Measurements from ENCODE around the gene NFAM1.

NFAM1 gene

GRCh38 chr22:42414565-42415303 lies 17.5 kb downstream of the NFAM1 start:
- DNase-seq (ENCODE audit: low read depth in 2 of 2) = no peak

GRCh38 chr22:42414021-42414420 lies 18.2 kb downstream of the NFAM1 start:
- no peak for DNase-seq (ENCODE audit: low read depth in 2 of 2)

DNA sequence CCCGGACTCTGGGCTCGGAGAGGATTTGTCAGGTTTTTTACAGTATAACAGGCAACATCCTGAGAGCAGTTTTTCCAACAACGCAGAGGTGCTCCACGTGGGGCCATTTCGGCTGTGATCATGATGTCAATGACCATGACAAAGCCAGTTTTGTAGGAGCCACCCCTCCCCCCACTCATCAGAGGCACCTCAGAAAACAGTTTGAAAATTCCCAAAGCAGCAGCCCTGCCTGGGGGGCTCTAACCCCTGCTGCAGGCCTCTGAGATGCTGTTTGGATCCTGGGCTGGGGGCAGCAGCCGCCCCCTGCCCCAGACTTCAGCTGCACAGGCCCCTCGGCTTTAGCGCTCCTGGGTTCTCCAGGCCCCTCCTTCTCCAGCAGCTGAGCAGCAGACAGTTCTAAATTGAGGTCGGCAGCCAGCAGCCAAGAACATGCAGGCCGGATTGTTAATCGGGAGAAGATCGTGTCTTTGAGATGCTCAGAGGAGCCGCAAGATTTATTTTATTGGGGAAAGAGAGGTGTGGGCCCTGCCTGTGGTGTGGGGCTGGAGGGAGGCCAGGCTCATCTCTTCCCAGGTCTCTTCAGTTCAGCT lies 19.4 kb downstream of the NFAM1 start:
- DNase-seq (ENCODE audit: low read depth in 2 of 2) = no peak

DNA sequence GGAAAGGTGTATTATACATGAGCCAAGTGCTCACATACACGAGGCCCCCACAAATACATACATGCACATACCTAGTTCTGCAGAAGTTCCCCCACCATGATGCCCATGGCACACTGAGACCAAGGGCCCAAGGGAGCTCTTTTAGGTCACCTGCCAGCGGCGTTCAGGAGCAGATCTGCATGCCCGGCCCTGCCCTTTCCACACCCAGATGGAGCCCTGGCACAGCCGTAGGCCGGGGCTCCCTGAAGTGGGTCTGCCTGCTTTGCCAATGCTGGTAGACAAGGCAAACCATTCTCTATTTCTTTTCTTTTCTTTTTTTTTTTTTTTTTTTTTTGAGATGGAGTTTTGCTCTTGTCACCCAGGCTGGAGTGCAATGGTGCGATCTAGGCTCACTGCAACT lies 21.5 kb downstream of the NFAM1 start:
- no peak for DNase-seq (ENCODE audit: low read depth in 2 of 2)

DNA sequence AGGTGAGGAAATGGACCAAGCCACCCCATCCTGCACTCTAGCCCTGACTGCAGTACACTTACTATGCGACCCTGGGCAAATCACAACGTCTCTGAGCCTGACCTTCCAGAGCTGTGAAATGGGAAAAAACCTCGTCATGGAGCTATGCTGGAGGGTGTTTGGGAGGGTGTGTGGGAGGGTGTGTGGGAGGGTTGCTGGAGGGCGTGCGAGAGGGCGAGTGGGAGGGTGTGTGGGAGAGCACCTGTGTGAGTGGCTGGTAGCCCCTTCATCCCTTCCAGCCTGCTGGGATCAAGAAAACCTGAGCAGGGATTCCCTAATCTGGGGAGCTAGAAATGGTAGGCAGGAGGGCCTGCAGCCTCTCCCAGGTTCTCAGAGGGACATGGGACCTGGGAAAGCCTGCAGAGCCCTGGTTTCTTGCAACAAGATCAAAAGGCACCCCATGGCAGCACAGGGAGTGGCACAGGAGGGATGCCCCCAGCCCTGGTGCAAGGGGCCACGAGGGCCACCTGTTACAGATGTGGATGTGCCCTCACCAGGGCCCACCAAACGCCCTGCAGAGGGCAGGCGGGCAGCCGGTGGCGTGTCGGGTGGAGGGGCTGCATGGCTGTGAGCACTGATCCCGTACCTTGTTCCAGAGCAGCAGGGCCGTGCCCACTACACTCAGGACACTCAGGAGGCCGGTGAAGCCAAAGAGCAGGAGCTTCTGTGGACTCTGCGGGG lies 23.2 kb downstream of the NFAM1 start:
- DNase-seq (ENCODE audit: low read depth in 2 of 2) = no peak

GRCh38 chr22:42408276-42408675 lies 23.9 kb downstream of the NFAM1 start:
- no peak for DNase-seq (ENCODE audit: low read depth in 2 of 2)

DNA sequence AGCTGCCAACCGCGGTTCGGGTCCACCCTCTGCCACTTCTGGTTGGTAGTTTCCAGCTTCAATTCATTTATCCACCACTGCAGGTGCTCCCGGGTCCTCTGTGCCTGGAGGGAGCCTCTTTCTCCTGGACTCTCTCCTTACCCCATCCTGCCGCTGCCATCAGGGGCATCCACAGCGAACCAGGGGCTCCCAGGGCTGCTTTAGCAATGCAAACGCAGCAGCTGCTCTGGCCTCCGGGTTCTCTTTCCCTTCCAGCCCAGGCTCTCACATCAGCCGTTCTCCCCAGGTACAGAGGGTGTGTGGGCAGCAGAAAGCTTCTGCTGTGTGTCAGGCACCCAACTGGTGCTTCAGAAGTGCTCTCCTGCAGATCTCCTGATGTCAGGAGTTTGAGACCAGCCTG lies 27.9 kb downstream of the NFAM1 start:
- no peak for DNase-seq (ENCODE audit: low read depth in 2 of 2)

GRCh38 chr22:42401535-42402334 lies 30.5 kb downstream of the NFAM1 start:
- no peak for DNase-seq (ENCODE audit: low read depth in 2 of 2)

GRCh38 chr22:42400811-42401534 lies 31.2 kb downstream of the NFAM1 start:
- no peak for DNase-seq (ENCODE audit: low read depth in 2 of 2)

GRCh38 chr22:42399315-42400271 lies 32.6 kb downstream of the NFAM1 start:
- no peak for DNase-seq (ENCODE audit: low read depth in 2 of 2)

DNA sequence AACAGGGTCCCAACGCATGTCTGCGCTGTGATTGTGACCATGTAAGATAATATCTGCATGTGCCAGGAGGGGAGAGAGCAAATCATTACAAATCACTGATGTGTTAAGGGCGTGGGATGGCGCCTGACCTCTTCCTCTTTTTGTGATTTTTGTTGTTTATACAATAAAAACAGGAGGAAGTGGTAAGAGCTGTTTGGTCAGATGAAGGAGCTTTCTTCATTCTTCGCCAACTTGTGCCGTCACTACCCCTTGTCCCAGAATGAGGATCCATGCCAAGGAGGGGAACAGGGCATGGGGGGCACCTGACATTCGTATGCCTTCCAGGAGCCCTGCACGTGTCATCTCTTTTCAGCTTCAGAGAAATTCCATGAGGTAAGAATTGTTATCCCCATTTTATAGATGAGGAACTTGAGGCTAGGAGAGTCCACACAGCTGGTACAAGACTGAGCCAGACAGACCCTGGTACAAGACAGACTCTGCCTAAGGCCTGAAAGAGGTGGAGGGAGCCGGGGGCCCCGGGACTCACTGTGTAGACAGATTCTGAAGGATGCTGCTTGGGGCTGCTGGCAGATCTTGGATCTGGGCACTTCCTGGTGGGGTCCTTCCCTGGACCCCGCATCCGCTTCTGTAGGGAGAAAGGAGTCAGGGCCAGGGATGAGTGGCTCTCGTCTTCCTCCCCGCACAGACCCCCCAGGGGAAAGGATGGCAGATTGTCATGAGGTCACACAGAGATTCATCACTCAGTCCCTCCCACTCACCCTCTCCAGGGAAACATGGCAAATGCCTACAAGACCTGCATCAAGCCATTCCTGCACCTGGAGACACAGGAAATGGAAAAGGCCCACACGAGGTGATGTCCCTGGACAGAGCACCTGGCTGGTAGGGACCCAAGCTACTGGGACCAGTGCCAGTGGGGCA lies 34.6 kb downstream of the NFAM1 start:
- no peak for DNase-seq (ENCODE audit: low read depth in 2 of 2)

DNA sequence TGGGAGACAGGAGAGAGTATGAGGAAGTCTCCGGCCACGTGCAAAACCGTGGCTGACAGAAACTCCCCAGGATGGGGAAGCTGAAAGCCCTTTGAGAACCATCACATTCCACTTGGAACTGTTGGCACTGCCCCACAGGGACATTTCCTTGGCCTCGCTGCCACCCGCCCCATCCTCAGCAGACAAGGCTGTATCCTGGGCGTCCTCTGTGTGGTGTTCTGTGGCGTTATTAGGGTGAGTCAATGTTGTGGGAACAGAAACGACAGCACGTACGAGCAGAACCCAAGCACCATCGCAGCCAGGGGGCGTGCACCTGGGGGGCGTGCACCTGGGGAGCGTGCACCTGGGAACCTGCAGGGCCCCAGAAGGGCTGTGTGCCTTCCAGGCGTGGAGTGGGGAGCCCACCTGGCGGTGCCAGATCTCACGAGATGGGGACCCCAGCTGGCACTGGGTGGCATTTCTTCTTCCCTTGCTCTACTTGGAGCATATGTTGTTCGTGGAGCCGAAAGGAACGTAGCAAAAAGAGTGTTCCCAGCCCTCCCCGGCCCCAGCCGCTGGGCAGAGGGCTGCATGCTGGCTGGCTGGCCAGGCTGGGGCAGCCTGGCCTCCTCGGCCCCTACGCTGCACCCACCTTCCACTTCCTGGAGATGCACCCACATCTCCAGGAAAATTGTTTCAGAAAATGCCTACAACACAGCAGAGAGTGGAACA lies 35.4 kb downstream of the NFAM1 start:
- no peak for DNase-seq (ENCODE audit: low read depth in 2 of 2)

DNA sequence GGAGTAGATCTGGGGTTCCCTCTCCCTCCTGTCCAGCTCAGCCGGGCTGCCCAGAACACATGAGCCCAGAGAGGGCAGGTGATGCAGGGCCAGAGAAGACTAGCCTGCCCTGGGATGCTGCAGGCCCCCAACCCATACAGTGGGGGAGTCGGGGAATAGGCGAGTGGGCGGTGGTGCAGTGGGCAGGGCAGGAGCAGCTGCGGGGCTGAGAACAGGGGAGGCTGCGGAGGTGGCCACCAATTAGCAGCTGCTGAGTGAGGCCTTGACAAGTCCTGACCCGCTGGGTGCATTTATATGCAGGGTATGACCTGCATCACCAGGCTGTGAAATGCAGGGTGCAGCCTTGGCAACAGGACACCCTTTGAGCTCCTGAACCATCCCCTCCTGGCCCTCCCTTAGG lies 43.1 kb downstream of the NFAM1 start:
- no peak for DNase-seq (ENCODE audit: low read depth in 2 of 2)

DNA sequence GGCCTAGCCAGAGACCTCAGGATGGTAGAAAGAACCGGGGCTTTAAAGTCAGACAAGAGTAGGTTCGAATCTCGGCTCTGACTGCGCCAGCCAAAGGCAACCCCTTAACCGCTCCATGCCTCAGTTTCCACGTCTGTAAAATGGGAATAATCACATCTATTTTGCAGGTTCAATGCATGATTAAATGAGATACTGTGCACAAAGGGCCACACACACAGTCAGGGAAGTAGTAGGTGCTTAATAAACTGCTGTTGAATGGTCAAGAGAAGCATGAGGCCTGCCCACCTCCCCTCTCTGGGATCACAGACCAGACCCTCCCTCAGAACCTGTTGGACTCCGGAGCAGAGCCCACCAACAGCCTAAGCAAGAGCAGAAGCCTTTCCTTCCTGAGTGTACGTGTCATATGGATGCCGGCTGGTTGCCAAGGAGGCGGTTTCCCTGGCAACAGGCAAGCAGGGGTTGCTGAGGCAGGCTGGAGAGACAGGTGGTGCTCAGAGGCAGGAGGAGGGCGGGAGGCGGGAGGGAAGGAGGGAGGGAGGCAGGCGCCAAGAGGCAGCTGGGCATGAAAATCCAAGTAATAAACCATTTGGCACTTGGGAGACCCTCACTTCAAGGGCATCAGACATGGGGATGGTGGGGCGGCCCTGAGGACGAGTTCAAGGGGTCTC lies 43.9 kb downstream of the NFAM1 start:
- no peak for DNase-seq (ENCODE audit: low read depth in 2 of 2)

DNA sequence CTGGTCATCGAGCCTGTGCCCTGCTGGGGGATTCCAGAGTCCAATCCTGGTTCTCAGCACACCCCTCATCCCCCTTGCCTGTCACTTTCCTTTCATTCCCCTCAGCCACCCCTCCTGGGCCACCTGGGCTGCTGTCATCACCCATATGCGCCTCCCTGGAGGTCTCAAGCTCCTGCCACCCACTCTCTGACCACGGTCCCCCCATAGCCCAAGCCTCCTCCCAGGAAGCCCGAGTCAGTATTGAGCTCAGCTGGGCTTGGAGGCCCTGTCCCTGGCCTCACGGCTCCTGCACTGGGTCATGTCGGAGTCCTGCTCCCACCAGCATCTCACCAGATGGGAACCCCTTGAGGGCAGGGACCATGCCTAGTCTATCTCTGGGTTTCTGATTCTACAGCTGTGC lies 44.6 kb downstream of the NFAM1 start:
- no peak for DNase-seq (ENCODE audit: low read depth in 2 of 2)

GRCh38 chr22:42385696-42386095 lies 46.5 kb downstream of the NFAM1 start:
- no peak for DNase-seq (ENCODE audit: low read depth in 2 of 2)

DNA sequence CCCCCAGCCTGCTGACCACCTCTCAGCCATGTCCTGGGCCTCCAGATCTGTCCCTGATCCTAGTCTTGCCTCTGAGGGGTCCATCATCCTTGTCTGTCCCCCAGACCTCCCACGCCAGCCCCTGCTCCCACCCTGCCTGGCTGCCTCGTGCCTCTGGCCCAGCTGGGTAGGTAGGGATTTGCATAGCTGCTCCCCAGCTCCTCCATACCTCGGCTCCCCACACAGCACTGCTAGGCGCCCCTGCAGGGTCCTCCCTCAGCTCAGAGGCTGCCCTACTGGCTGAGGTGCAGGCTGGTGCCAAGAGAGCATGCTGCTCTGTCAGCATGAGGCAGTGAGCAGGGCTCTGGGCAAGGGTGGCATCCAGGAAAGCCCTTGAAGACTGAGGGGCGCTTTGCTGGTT lies 47.7 kb downstream of the NFAM1 start:
- no peak for DNase-seq (ENCODE audit: low read depth in 2 of 2)

DNA sequence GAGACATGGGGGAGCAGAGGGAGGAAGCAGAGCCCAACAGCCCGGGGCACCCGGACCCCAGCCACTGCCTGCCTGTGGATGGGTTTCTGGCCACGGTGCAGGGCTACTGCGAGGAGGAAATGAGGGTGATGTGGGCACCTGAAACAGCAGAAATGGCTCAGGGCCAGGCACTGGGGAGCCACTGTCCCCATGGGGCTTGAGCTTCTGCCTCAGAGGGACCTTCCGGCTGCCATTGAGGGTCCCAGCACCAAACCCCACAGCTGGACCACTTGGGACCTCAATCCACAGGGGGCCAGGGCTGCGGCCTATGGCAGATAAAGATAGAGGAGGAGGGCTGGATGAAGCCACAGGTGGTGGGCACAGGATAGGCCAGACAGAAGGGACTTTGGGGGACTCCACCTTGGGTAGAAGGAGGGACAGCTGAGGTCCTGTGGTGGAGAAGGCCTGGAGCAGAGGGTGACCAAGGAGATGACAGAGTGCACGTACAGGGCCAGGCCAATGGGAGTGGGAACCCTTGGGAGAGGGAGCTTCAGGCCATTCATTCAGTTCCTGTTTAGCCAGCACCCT lies 48.3 kb downstream of the NFAM1 start:
- no peak for DNase-seq (ENCODE audit: low read depth in 2 of 2)

Data from stimulated activated CD8-positive, alpha-beta memory T cell treated with anti-CD3 and anti-CD28 coated beads, Interleukin-15, amount 100 ng/mL, for 4 hours (primary cell).